ENCODE data around the gene RAX2. TPM values are rescaled to one million over a fixed set of nuclear protein-coding genes. Genes with fewer than 3 reads are reported as not detected.

RAX2 gene
- total RNA-seq, 1 experiment from 2014 or later = not detected

GRCh38 chr19:3730457-3730958 lies 41.5 kb downstream of the RAX2 start:
- no peaks in the 10 kb centered on the region for H3K27me3 ChIP-seq (ENCODE audit: insufficient read depth, low read length)
- no peak overlapping the region for H3K9ac ChIP-seq (ENCODE audit: low read length)
- DNase-seq (ENCODE audit: low read depth, low spot score) = no peak
- H3K9me3 ChIP-seq (ENCODE audit: control insufficient read depth in 1 of 2, insufficient read depth in 1 of 2, low read depth in 1 of 2, low read length in 2 of 2) = no peaks in the 10 kb centered on the region
- peak overlapping the region; percentile 51 for H3K4me2 ChIP-seq (ENCODE audit: low read length)
- BruUV-seq (replicated peaks) = no TSS peak
- no peak for TF ChIP-seq POLR2AphosphoS5 (IDR thresholded peaks at IDR 0.05; ENCODE audit: low read depth, low read length)
- no peak for TF ChIP-seq ZBTB33 (IDR thresholded peaks at IDR 0.05; ENCODE audit: extremely low read depth, insufficient replicate concordance, low read length)
- no peak for TF ChIP-seq CTCF (IDR thresholded peaks at IDR 0.05 in 2 of 3, conservative IDR thresholded peaks at IDR 0.05 in 1 of 3; ENCODE audit: borderline replicate concordance in 1 of 3, insufficient read depth in 1 of 3, low read depth in 2 of 3, low read length in 2 of 3)
- no peak for TF ChIP-seq TCF7L2 (IDR thresholded peaks at IDR 0.05; ENCODE audit: borderline replicate concordance, extremely low read depth, insufficient read depth, insufficient read length)
- no peak for TF ChIP-seq REST (IDR thresholded peaks at IDR 0.05; ENCODE audit: low read depth)
- TF ChIP-seq SP1 (IDR thresholded peaks at IDR 0.05; ENCODE audit: low read depth) = no peak
- no peak for TF ChIP-seq CEBPB (IDR thresholded peaks at IDR 0.05; ENCODE audit: low read depth)
- TF ChIP-seq SRF (IDR thresholded peaks at IDR 0.05; ENCODE audit: low read depth) = no peak
- no peak for TF ChIP-seq ZFX (IDR thresholded peaks at IDR 0.05)
- TF ChIP-seq EGR1 (IDR thresholded peaks at IDR 0.05; ENCODE audit: low read depth) = no peak
- no peak for TF ChIP-seq MAX (IDR thresholded peaks at IDR 0.05)
- no peaks in the 10 kb centered on the region for H3K79me2 ChIP-seq (ENCODE audit: insufficient read depth, low read length)
- no peak overlapping the region for H2AFZ ChIP-seq (ENCODE audit: low read depth, low read length, poor library complexity, severe bottlenecking)
- no peak overlapping the region; the same call in 1 of the 2 replicates for H3K27ac ChIP-seq (ENCODE audit: low read depth, low read length)
- intact Hi-C loops (cut with micrococcal nuclease) = no loop called here
- ChIA-PET RAD21 (ENCODE audit: low non-redundant PET in 1 of 2, low total read pairs in 2 of 2, uncharacterized antibody in 2 of 2, unreplicated experiment in 2 of 2) (no interaction called here), POLR2A (no interaction called here), CTCF (interaction anchor here (1.3 kb wide), 1 partner anchor 38 kb away, joined by 3 read pairs; no protein-coding TSS in a partner anchor)
- H3K4me3 ChIP-seq (replicated peaks in 1 of 2; ENCODE audit: low read depth in 1 of 2, low read length in 2 of 2) = no peak overlapping the region
- H4K20me1 ChIP-seq (ENCODE audit: insufficient read depth) = no peaks in the 10 kb centered on the region
- no peaks in the 10 kb centered on the region; a peak in 1 of 4 replicates for H3K36me3 ChIP-seq (ENCODE audit: control insufficient read depth in 1 of 2, insufficient read depth in 2 of 2, low read length in 2 of 2)
- peaks cover 40 to 56% of the 10 kb centered on the region in 2 experiments for H3K4me1 ChIP-seq (ENCODE audit: control insufficient read depth in 1 of 2, insufficient read depth in 2 of 2, low read length in 2 of 2)
- H3K9me2 ChIP-seq (ENCODE audit: insufficient read depth) = no peaks in the 10 kb centered on the region
- no peak for ATAC-seq

Data from HCT116 (cell line).